Epithelial cell of prostate (primary cell): ENCODE measurements around the gene PLA2G4B.

ENCODE experiments used
- DNase-seq: peaks from one replicate; pipeline ENCODE4 v3.0.0-alpha.2; 2011; ENCODE audit warnings: low read depth, low spot score
- H3K27ac ChIP-seq: fragments of 450-650 bp; 2 replicates; pipeline ENCODE4 v1.5.1; 2017; ENCODE audit warnings: mild to moderate bottlenecking

Gene PLA2G4B

DNA sequence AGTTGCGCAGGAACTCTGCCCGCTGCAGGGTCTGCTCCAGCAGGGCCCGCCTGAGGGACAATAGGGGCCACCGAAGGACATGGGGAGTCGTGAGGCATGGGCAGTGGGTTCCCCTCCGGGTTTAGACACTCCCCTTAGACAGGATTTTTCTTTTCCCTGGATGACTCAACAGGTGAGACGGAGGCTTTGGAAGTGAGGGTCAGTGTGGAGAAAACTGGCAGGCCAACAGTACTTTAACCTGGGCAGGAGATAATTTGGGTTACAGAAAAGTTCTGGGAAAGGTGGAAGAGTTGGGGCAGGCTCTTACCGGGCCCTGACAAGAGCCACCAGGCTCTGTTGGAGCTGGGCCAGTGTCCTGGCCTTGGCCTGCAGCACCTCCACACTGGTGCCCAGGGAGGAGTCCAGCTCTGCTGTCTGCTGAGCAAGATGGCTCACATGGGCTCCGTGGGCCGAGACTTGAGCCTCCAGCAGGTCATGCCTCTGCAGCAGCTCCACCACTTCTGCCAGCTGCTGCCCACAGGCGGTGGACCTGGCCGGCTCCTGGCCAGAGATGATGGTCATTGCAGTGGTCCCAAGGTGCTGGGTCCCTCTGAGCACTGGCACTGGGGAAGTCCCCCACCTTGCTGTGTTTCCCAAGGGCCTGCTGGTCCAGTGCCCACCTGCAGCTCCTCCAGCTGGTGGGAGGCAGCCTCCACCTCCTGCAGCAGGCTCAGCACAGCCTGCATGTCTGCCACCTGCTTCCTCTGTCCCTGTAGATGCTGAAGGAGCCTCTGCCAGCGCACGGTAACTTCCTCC lies 44.2 kb downstream of the PLA2G4B start:
- no peak overlapping the region for H3K27ac ChIP-seq
- no peak for DNase-seq

DNA sequence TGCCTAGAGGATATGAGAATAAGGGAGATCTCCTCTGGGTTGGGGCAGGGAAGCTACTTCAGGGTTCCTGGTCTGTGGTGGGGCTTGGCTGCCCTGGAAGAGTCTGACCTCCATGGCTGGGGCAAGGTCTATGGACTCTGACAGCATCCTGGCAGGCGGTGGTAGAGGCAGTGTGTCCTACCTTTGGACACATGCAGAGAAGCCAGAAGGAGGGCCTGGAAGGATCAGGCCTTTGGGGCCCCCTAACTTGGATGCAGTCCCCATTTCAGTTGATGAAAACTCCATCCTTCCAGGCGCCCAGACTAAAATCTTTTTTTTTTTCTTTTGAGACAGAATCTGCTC lies 44.8 kb downstream of the PLA2G4B start:
- DNase-seq: no peak
- no peak overlapping the region for H3K27ac ChIP-seq

DNA sequence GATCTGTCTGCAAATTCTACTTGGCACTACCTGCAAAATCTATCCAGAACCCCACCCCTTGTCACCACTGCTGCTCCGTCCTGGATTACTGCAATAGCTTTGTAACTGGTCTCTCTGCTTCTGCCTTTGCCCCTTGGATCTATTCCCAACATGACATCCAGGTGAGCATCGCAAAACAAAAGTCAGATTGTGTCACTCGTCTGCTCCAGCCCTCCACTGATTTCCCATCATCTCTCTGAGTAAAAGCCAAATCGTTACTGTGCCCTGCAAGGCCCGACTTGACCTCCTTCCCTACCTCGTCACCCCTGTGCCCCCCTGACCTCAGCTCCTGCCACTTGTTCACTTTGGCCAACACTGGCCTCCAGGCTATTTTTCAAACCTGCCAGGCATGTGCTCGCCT lies 45.8 kb downstream of the PLA2G4B start:
- no peak overlapping the region for H3K27ac ChIP-seq
- DNase-seq: no peak

DNA sequence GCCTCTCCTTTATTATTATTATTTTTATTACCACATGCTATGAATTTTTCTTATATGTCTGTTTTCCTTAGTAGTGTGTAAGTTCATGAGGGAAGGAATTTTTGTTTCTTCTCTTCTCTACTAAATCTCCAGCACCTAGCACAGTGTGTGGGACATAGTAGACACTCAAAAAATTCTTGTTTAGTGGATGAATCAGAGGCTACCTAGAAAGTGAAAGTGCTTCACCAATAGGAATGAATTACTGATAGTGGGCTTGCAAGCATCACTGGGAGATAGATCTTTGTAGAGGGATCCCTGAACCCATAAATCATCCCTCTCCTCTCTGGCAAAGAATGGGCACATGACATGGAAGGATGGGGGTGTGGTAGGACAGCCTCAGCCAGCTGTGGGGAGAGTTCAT lies 46.7 kb downstream of the PLA2G4B start:
- no peak overlapping the region for H3K27ac ChIP-seq
- no peak for DNase-seq

DNA sequence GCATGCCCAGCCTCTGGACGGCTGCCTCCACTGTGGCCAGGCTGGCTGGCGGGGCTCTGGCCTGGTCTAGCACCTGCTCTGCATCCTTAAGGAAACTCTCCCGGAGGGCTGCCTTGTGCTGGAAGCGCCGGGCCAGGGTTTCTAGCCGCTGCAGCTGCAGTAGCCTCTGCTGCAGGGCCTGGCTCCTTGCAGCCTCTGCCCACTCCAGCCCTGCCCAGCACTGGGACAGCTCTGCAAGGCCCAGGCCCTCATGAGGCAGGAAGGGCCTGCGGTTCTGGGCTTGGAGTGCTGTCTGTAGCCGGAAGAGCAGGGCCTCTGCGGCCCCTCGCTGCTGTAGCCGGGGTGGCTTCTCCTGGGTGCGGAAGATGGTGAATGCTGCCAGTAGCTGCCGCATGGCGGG lies 47.2 kb downstream of the PLA2G4B start:
- DNase-seq: no peak
- H3K27ac ChIP-seq: no peak overlapping the region

DNA sequence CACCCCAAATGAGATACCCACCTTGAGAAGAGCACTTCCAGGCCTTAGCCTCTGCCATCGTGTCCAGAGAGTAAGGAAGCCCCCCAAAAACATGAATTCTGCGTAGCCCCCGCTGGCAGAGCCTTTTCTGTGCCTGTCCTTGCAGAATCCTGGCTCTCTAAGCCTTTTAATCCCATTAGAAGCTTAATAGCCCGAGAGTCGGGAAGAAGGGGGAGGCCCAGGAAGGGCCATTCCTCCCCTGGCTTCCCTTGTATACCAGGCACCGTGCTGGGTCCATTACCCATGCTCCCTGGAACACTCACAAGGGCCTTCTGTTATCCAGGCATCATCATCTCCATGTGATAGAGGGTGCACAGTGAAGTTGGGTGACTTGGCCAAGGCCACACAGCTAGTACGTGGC lies 48.1 kb downstream of the PLA2G4B start:
- no peak overlapping the region for H3K27ac ChIP-seq

DNA sequence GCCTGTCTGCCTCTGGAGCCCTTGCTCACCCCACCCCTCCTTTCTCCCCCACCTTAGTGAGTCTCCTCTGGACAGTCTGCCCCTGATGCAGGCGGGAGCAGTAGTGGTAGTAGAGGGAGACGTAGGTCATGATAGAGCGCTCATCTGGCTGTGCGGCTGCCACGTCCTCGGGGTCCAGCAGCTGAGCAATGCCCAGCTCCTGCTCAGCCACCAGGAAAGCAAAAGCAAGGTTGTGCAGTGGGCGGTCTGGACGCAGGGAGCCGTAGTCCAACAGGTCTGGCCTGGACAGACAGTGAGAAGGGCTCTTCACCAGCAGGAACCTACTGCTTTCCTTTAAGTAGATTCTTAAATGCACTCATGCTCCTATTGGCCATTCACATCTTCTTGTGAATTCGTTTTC lies 48.5 kb downstream of the PLA2G4B start:
- DNase-seq: no peak

More for the DNA sequence above, 48.1 kb downstream of the PLA2G4B start:
- no peak for DNase-seq

DNA sequence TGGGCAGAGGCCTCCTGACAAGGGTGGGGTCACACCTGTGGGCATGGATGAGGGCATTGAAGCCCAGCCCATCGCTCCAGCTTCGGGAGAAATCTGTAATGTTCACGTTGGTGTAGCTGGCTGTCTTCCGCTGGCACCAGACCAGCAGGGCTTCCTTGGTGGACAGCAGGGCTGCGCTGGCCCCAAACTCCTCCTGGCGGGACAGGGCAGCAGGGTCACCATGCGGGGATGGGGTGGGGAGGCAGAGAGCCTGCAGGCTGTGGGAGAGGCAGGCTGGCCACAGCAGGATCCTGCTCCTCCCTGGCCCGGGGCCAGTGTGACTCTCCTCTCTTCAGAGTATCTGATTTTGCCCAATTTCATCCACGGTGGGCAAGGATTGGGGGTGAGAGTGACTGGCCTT lies 49.2 kb downstream of the PLA2G4B start:
- H3K27ac ChIP-seq: no peak overlapping the region
- no peak for DNase-seq

More for the DNA sequence above, 48.5 kb downstream of the PLA2G4B start:
- no peak overlapping the region for H3K27ac ChIP-seq

DNA sequence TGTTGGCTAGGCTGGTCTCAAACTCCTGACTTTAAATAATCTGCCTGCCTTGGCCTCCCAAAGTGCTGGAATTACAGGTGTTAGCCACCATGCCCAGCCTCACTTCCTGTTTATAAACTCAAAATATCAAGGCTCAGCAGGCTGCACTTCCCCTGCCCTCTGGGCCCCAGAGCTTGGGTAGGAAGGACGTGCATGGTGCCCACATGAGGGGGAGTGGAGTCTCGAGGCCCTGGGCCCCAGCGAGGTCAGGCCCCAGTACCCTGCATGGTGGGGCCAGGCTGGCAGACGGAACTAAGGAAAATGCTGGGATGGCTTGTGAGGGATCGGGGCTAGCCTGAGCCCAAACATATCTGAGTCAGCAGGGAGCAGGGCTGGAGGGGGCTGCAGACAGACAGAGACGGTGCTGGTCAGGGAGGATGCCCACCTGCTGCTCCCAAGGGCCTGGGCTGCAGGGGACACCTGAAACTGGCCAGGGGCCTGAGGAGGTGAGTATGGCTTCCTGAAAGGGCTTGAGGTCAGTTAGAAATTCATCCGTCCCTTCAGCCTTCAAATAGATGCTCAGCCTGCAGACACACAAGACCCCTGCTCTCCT lies 50.1 kb downstream of the PLA2G4B start:
- no peak overlapping the region for H3K27ac ChIP-seq
- DNase-seq: no peak

DNA sequence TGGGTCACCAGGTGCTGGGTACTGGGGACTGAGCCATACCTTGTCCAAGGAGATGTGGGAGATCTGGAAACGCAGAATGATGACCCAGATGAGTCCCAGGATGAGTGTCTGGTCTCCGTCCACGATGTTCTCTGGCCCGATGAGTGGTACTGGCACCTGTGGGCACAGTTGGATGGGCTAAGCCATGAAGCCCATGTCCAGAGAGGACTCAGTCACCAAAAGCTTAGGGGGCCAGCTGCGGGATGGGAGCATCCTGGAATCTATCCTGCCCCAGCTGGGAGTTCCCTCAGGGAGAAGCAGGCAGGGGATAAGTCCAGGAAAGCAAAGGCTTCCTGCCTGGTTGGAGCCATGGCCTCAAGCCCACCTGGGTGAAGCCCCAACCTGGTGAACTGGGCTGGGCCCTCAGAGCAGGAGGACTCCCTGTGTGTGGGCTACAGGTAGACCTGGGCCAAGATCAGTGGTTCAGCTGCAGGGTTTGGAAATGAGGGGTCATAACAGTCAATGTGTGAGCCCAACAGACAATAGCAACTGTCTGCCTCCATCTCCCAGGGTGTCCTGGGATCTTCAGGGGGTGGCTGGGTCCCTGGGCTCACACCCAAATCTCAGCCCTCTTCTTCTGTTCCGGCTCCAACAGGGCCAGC lies 51.5 kb downstream of the PLA2G4B start:
- no peak overlapping the region for H3K27ac ChIP-seq
- no peak for DNase-seq

DNA sequence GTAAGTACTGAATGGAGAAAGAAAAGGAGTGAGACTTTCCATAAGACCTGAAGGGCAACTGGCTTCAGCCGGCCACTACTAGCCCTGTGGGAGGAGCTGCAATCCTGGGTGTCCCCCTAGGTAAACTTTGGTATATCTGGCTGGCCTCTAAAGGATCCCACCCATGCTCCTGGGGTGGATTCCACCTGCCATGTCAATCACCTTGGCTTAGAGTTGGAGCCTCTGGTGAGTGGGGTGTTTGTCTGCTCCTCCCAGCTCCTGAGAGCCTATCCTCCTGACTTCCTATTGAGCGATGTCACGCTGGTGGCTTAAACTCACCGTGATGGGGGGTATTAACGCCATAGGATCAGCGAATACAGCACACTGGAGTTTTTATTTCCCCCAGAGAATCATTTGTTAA lies 52.6 kb downstream of the PLA2G4B start:
- no peak overlapping the region for H3K27ac ChIP-seq
- no peak for DNase-seq

DNA sequence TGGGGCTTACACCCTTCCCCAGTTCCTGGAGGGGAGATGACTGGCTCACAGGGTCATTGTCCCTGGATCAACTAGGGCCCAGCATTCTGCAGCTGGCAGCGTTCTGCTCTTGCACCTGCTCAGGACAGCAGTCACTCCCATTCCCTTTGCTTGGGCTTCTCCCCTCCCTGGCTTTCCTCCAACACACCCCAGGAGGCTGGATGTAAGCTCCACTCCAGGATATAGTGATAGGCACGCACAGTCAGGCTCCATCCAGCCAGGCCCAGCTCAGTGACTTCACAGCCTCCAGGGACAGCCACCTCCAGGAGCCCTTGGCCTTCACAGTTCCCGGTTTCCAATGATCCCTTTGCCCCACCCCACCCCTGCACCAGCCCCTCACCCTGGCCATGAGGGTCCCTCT lies 53.3 kb downstream of the PLA2G4B start:
- H3K27ac ChIP-seq: no peak overlapping the region

DNA sequence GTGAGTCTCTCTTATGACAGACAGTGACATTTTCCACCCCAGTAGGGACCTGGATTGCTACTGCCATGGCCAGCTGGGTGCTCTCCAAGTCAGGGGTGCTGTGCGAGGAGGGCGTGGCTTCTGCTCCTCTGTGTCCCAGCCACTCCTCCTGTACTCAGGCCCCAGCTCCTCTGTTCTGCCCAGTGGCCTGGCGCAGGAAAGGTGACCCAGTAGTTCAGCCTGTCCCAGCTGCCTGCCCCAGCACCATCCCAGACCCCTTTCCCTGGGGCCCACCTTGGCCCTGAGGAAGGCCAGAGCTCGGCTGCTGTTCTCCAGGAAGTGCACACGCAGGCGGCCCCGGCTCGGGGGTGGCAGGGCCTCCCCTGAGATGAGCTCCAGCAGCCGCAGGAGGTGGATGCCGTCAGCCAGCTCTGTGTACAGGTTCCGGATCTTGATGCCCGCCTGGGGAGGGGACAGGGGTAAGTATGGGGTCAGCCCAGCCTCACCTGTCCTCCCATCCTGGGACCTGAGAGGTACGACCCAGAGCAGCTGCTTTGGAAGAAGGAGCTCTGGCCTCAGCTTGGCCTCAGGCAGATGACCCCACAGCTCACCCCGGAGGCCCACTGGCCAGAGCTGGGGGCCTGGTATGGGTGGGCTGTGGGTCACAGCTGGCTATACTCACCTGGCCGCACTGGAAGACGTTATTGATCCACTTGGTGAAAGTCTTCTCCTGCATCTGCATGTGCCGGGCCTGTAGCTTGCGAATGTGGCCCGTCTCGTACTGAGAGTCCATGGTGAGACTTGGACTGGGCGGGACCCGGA lies 54.2 kb downstream of the PLA2G4B start:
- H3K27ac ChIP-seq: no peak overlapping the region

More for the DNA sequence above, 53.3 kb downstream of the PLA2G4B start:
- DNase-seq: no peak

DNA sequence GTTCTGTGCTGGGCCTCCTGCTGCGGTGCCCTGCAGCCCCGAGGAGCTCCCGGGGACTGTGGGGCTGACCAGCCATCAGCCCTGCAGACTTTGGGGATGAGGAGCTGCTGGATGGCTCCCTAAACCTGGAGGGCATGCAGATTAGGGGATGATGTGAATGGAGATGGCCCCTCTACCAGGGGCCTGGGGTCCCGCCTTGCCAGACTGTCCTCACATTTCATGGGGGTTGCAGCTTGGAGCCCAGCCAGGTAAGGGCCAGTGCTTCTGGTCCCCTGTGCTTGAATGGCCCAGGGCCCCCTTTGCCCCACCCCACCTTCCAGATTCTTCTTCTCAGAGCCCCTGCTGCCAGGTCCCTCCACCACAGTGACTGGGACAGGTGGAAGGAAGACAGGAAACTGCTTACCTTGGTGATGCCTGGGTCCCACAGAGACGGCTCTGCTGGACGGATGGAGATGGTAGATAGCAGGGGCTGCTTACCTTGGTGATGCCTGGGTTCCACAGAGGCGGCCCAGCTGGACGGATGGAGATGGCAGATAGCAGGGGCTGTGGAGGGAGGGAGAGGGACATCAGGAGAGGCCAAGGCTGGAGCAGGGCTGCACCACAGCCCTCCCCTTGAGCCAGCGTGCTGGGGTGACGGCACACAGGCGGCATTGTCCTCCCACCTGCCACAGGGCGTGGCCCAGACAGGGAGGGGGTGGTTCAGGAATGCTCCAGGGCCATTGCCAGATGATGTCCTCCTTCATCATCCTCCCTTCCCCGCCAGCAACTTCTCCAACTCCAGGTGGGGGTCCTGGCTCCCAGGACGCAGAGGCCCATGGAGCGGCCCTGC lies 55.0 kb downstream of the PLA2G4B start, which contains the start of gene SPTBN5:
TSS of gene SPTBN5 (minus strand) at position 632 of the 829 bp plus-strand sequence. CDS start at position 76, 556 bp downstream.
- H3K27ac ChIP-seq: peak within 1 kb of the TSS; percentile 77
- no peak for DNase-seq

More for the DNA sequence above, 54.2 kb downstream of the PLA2G4B start:
- DNase-seq: no peak

DNA sequence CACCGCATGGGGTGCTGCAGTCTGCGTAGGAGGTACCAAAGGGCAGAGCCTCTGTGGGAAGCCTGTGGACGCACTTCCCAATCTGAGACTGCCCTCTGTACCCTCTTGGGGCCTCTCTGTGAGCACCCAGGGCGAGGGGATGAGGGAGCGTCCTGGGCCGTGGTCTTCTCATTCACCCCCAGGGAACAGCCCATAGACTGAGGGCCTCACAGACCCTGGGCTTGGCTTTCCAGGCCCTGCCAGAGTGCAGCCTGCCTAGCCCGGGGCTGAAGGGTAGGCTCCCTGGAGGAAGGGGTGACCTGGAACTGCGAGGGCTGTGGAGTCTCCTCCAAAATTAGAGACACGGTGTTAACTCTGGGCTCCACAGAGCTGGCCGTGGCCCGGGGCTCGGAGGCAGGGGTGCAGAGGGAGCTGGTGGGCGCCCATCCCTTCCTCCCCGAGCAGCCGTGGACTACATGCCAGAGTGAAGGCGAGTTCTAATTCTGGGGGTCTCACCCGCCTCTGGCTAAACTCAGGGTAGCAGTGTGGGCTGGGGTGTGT lies 55.7 kb downstream of the PLA2G4B start:
- H3K27ac ChIP-seq: peak overlapping the region; percentile 77
- DNase-seq: no peak

DNA sequence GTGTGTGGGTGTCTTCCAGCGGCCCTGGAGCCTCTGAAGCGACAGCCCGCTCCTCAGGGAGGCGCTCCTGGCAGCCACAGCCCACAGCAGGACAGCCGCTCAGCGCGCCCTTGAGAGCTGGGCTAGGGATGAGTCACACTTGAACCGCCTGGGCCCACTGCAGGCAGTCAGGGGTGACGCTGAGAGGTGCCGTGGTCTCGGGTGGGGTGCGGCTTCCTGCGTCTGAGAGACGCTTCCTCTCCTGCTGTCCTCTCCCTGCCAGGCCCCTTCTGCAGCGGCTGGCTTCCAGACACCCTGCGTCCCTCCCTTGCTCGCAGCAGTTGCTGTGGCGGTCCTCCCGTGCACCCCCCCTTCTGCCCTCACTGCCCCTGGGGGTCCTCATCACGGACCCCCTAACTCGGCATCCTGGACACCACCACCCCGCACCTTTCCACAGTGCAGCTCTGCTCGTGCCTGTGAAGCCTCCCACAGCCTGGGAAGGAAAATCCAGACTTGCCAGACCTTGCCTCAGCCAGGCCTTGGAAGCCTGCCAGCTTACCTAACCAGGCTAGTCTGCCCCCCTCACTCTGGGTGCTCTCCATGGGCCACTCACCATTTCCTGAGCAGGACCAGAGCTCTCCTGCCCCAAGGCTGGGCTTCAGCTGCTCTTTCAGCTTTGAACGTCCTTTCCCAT lies 56.3 kb downstream of the PLA2G4B start:
- peak overlapping the region; percentile 77 for H3K27ac ChIP-seq
- DNase-seq: peak; percentile 33

DNA sequence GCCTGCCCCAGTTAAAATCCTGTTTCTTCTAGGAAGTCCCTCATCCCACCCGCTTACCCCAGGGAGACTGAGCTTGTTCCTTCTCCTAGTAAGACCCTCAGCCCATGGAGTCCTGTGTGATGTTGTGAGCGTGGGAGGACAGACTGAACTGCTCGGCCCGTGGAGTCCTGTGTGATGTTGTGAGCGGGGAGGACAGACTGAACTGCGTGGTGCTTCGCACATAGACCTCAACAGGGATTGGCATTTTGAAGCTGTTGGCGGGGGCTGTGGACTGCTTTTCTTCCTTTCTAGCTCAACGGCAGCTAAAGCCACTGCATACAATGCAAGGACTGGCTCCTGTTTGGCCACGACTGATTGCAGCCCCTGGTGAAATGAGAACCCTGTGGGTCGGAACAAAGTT lies 56.8 kb downstream of the PLA2G4B start:
- DNase-seq: no peak
- peak overlapping the region; percentile 77 for H3K27ac ChIP-seq

DNA sequence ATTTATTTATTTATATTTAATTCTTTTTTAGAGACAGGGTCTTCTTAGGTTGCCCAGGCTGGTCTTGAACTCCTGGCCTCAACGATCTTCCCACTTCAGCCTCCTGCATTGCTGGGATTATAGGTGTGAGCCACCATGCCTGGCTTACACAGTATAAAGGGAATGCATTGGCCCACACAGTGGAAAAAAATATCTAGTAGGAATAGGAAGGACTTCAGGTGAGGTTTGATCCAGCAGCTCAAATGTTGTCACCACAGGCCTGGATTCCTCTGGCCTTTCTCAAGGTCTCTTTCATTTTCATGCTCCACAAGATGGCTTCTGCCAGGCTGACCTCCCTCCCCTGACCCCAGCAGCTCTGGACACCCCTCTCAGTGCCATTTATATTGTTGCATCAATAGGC lies 57.3 kb downstream of the PLA2G4B start:
- H3K27ac ChIP-seq: no peak overlapping the region
- no peak for DNase-seq

DNA sequence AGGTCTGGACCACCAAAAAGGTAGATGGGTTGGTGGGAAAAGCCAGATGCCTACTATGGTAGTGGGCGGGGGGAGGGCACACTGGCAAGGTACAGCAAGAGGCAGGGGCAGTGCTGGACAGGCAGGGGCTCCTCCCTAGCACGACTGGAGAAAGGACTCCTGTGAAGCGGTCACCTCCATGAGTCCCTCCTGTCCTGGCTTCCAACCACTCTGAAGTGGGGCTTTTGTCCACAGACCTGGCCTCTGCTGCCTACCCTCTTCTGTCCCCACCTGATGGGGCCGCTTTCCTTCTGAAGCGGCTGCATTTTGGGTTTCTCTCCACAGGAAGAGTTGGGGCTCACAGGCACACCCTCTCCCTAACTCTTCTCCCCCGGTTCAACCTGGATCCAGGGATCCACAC lies 57.9 kb downstream of the PLA2G4B start:
- no peak overlapping the region for H3K27ac ChIP-seq
- DNase-seq: no peak
